Epidermal melanocyte (primary cell): ENCODE measurements around the gene HLA-G.

Experiments
- DNase-seq: peaks from one replicate; pipeline ENCODE4 v3.0.0; 2011; ENCODE audit warnings: low spot score; ENCODE audit not compliant: insufficient read length

Gene HLA-G

DNA sequence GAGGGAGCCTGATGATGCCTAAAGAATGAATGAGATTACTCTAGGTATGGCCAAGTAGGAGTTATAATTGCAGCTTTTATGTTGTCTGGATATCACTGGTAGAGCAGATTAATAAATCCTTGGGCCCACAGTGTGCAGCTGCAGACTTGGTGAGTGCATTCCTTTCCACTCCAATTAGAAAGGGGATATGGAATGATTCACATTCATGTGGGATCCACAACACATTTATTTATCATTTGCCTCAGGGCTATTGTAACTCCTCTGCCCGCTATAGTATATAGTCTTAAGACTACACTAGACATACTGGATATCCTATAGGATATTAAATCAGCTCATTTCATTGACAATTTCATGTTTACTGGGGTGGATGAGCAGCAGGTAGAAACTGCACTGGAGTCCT lies 11.6 kb upstream of the HLA-G start:
- DNase-seq = no peak

DNA sequence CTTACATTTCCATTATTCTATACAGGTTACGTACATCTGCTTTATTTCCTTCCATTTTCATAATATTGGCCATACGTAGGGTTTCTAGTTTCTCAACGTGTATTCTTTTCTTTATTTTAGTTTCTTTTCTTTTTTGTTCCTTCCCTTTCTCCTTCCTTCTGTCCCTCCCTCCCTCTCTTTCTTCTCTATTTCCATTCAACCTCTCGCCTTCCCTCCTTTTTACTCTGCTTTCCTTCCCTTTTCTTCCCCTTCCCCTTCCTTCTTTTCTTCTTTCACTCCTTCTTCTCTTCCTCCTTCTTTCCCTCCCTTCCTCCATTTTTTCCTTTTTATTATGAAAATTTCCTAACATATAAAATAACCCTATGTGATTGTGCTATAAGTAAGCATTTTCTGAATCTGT lies 8.7 kb upstream of the HLA-G start:
- no peak for DNase-seq

DNA sequence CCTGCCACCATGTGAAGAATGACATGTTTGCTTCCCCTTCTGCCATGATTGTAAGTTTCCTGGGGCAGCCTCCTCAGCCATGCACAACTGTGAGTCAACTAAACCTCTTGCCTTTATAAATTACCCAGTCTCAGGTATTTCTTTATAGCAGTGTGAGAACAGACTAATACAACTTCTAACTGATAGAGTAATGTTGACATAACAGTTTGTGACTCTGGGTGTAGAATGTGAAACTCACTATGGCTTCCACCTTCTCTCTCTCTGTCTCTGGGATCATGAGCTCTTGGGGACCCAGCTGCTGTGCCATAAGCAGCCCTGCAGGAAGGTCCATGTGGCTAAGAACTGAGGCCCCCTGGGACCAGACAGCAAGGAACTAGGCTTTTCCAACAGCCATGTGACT lies 3.5 kb upstream of the HLA-G start:
- DNase-seq = no peak

DNA sequence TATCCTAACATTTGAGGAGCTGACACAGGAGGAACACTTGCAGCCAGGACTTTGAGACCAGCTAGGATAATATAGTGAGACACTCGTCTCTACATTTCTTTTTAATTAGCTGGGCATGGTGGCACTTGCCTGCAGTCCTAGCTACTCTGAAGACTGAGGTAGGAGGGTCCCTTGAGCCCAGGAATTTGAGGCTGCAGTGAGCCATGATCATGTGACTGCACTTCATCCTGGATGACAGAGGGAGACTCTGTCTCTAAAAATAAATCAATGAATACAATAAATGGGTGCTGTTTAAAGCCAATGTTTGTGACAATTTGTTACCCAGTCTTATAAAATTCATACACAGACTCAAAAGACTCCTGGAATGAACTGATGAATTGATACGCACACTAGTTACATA lies 1.8 kb upstream of the HLA-G start:
- no peak for DNase-seq

DNA sequence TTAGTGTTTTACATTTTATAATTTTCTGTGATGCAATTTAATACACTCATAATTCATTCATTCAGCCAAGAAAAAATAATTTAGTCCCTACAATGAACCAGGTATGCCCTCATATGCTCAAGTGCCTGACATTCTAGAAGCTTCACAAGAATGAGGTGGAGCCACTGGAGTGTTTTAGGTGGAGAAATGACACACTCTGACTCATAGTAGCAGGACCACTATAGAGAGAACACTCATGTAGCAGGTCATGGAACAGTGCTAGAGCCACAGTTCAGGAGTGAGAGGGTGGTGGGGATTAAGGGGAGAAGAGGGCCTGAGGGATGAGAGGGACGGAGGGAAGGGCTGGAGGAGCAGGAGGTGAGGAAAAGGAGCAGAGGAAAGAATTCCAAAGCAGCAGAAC lies 1.4 kb upstream of the HLA-G start:
- DNase-seq = no peak

DNA sequence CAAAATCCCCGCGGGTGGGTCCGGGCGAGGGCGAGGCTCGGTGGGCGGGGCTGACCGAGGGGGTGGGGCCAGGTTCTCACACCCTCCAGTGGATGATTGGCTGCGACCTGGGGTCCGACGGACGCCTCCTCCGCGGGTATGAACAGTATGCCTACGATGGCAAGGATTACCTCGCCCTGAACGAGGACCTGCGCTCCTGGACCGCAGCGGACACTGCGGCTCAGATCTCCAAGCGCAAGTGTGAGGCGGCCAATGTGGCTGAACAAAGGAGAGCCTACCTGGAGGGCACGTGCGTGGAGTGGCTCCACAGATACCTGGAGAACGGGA lies 809 bp downstream of the HLA-G start:
- no peak for DNase-seq

DNA sequence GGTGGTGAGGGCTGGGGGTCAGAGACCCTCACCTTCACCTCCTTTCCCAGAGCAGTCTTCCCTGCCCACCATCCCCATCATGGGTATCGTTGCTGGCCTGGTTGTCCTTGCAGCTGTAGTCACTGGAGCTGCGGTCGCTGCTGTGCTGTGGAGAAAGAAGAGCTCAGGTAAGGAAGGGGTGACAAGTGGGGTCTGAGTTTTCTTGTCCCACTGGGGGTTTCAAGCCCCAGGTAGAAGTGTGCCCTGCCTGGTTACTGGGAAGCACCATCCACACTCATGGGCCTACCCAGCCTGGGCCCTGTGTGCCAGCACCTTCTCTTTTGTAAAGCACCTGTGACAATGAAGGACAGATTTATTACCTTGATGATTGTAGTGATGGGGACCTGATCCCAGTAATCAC lies 2.1 kb downstream of the HLA-G start:
- DNase-seq = no peak

DNA sequence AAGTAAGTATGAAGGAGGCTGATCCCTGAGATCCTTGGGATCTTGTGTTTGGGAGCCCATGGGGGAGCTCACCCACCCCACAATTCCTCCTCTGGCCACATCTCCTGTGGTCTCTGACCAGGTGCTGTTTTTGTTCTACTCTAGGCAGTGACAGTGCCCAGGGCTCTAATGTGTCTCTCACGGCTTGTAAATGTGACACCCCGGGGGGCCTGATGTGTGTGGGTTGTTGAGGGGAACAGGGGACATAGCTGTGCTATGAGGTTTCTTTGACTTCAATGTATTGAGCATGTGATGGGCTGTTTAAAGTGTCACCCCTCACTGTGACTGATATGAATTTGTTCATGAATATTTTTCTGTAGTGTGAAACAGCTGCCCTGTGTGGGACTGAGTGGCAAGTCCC lies 2.8 kb downstream of the HLA-G start:
- DNase-seq = no peak

DNA sequence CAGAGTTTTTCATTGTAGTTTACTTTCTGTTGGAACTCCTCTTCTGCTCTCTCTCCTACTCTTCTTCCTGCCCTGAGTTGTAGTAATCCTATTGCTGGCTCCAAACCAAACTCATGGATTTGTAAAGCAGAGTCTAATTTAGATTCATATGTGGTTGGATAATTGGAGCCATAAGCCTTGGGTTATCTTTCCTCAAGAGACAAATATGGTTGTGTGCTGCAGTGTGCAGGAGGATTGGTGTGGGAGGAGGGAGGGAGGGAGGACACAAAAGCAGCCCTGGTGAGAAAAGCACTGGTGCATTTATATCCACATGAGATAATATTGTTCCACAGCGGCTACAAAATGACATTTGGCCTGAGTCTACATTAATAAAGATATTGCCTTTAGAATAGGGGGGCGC lies 4.2 kb downstream of the HLA-G start:
- DNase-seq = no peak

DNA sequence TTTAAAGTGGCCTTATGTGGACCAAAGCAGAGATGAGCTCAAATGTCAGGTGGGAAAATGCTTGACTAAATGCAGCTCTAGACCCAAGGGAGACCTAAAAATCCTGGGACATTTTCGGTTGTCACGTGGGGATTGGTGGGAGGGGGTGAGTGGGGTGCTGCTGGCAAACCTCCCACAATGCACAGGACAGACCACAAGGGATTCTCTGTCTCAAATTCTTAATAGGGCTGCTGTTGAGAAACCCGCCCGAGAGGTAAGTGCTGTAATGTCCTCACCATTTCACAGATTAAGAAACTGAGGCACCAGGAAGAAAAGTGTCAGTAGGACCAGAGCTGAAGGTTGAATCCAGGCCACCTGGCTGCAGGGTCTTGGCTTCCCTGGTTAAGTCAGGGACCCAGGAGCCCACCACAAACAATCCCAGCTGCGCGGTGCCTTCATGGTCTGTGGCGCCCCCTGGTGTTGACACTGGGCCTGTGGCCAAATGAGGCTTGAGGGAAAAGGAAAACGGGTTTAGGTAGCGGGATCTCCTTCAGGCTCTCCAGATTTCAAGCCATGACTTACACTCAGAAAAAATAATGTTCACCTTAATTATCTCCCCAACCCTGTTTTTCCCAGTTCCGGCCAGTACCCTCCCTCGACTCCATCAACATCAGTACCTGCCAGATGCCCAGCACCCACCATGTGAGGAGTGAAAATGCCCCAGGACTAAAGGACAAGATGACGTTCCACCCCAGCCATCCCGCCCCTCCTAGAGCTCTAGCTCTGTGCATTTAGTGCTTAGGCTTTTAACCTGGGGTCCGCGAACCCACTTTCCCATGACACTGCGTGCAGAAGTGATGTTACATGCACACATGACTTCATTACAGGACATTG lies 7.2 kb downstream of the HLA-G start:
- DNase-seq = no peak

DNA sequence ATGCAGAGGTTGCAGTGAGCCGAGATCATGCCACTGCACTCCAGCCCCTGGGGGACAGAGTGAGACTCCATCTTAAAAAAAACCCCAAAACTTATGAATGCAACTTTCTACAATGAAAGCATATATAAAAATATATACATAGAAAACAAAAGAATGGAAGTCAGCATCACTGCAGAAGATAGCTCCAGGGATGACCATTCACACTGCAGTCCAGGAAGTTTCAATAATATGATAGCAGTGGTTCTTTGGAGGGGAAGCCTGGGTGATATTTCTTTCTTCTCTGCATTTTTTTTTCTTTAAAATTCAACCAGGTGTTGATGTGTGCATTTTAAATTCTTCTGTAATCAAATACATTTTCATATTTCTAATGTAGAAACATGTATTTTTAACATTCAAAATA lies 12.3 kb downstream of the HLA-G start:
- no peak for DNase-seq

DNA sequence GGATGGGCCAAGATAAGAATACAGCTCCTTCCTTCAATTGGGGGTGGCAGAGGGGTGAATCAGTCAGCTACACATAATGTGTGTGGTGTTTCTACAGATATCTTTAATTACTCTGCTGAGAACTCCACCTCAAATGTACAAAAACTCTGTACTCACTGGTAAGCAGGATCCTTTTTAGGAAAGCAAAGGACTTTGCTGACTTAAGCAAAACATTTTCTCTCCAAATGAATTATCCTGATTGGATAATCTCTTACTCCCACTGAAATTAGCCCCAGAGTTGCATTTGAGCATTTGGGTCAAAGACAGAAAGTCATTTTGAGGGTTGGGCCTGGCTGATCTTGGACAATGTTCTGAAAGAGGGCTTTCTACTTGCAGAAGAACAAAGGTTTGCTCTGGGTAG lies 13.4 kb downstream of the HLA-G start:
- DNase-seq = no peak

DNA sequence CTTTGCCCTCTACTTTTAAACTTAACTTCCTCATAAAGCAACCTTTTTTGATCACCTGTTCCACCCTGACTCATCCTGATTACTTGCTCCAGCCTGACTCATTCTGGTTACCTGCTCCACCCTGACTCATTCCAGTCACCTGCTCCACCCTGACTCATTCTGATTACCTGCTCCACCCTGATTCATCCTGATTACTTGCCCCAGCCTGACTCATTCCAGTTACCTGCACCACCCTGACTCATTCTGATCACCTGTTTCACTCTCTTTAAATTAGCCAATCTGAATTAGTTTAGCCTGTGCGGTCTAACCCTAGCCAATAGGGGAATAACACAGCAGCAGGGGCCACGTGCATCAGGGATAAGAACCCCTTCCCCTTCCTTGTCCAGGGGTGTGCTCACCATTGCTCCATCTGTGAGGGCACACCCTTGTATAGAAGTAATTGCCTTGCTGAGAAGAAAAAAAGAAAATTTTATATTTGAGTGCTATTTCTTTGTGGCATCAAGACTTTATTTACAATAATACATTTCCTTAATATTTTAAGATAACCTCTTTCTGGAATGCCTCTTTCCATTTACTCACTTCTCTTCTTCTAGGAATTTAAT lies 17.9 kb downstream of the HLA-G start:
- DNase-seq = no peak

DNA sequence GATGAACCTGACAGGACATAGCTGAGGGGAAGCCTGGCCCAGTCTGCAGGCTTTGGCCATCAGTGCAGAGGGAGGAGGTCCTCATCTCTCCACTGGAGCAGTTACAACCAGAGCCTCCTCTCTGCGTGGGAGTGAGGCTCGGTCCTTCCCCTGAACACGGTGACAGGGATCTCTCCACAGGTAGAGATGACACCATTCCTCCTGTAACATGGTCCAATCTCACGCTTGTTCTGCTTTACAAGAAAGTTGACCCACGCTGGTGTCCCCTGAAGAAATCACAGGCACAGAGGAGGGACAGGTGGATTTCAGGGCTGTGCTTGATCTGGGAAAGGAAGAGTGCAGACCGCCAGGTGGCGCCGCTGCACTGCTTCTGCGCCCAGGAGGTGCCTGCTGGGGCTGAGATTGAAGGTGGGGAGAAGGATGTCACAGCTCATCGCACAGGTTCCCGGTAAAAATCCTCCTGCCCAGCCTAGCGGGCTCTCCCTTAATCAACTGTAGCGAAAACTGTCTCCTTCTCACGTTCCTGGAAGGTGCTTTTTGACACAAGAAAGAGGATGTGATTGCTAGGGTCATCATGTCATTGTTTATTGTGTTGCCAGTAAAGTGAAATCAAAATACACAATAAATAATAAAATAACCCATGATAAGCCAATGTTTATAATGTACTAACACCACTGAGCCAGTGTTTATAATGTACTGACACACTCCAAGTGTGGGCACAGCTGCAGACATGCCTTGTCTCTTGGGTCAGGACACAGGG lies 20.4 kb downstream of the HLA-G start:
- peak; percentile 41 for DNase-seq

DNA sequence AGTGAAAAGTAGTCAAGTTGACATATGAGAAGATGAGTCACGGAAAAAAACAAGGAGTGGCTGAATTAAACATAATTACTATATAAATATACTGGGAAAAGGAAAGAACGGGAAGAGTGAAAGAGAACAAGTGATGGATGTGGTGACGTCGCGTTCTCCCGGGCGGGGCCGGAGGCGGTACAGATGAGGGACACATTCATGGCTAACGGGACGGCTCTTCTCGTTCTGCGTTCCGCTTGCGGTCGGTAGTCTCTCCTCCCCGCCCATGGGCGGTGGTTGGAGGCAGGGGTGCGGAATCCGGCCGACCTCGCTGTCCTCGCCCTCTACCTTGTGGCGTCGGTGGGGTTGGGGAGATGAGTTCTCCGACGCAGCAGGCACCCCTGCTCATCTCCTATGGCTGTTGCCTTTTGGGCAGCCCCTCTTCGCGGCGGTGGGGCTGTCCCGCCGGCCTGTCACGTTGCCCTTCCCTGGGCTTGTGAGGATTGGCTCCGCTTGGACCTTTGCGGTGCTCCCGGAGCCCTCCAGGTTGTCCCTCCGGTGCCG lies 22.5 kb downstream of the HLA-G start:
- no peak for DNase-seq

DNA sequence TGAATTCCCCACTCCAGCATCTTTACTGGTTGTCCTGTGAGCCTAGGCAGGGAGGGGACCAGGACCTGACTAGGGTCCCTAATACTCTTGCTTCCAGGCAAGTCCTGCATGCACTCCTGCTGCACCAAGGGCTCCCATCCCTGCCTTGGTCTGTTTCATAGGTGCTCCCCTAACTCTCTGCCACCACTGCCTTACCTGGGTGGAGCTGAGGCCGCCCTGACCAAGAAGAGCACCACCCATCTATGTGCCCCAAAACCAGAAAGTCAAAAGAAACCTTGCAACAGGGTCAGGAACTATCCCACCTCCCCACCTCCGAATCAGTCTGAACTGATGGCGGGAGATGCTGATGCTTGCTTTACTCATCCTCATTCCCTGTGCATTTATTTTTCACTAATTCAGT lies 23.6 kb downstream of the HLA-G start:
- no peak for DNase-seq

DNA sequence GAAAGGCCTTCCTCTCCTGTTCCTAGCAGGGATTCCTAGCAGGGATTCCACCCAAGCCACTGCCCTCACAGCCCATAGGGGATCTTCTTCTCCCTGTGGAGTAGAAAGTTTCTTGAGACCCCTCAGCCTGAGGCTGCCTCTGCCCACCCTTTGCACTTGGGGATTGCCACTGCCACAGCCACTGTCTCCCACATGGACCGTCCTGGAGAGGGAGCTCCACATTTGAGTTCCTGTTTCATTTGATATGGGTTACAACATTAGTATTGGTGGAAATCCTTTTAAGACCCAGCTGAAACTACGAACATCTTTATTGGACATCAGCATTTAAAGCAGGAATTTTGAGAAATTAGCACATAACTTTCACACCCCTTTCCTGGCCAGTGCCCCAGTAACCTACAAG lies 25.6 kb downstream of the HLA-G start:
- no peak for DNase-seq

DNA sequence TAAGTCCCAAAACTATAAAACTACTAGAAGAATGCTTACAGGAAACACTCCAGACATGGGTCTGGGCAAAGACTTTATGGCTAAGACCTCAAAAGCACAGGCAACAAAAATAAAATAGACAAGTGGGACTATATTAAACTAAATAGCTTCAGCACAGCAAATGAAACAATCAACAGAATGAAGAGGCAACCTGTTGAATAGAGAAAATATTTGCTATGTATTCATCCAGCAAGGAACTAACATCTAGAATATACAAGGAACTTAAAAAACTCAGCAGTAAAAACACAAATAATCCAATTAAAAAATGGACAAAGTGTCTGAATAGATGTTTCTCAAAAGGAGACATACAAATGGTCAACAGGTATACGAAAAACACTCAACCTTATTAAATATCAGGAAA lies 30.4 kb downstream of the HLA-G start:
- no peak for DNase-seq

DNA sequence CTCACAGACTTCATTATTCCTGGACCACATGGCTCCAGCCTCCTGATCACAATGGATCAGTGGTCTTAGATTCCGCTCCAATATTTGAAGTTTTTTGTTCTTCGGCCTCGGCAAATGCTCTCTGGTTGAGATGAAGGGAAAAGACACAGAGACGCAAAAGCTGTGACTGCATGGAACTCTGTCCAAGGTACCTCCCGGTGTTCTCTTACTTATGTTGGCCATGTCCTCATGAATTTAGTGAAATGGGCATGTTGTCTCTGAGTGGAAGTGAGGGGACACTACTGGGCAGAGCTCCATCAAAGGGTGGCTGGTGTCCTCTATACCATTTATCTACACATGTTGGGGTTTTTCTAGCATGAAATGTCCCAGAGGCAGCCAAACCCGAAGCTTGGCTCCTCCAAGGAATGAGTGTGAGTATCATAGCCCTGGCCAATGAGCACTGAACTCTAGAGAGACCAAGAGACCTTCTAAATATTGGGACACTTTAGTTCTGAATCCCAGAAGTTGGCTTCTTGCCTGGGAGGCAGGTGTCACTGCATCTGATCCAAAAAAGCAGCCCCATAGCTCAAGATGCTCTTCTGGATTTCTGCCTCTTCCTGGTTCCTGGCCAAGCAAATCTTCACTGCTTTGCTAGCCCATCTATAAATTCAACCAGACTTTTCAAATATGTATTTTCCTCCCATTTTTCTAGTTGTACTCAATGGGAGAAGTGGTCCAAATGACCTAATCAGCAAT lies 34.1 kb downstream of the HLA-G start:
- DNase-seq = no peak

DNA sequence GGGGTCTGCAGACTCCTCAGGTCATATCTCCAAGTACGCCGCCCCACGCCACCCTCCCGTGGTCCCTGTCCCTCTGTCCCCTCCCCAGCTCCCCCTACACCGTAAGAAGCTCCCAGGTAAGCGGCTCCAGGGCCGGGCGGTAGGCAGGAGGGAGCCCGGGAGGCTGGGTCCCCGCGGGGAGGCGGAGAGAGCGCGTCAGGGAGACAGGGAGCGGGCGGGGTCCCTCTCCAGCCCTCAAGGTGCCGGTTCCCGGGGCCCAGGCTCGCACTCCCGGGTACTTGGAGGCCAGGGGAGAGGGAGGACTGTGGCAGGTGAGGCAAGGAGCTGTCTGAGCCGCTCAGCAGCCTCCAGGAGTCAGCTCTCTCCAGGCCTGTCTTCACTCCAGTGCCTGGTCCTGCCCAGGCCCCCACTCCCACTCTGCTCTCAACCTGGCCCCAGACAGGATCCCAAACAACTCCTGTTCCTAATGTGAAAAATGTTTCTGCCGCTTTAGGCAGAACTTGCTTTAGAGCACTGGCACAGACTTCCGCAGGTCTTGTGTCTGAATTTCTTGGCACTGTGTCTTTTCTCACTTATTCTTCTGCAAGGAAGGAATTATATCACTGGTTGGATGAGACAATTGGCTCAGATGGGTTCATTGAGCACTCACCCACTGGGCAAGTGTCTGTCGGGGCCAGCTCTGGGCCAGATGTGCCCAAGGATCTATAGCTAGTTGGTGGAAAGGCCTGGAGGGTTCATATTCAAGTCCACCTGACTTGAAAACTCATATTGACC lies 36.6 kb downstream of the HLA-G start:
- no peak for DNase-seq

DNA sequence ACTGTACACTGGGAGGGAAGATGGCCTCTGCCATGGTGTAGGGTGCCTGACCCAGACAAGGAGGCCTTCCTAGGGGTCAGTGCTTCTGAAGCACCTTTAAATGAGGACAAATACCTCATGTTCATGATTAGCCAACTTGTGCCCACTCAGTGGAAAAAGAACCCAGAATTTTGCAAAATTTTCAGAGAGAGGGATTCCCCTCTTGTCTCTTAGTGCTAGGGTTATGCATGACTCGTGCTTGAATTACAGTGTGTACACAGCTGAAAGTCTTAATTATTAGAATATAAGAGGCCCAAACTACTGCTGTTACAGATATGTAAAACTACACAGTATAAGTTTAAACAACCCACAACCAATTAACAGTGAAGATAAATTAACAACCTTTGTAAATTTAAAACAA lies 38.0 kb downstream of the HLA-G start:
- no peak for DNase-seq
